NCI-H1694 (cell line): ENCODE data around the gene TERT.
"Not testable (repeated sequence)": the region's sequence is repeated elsewhere in the genome, so short reads cannot be mapped to it uniquely, and the experiment has no call there.

Experiments used
- DNase-seq: peaks from one replicate; lab custom pipeline; 2025; lab: John Stamatoyannopoulos, UW

Gene TERT

DNA sequence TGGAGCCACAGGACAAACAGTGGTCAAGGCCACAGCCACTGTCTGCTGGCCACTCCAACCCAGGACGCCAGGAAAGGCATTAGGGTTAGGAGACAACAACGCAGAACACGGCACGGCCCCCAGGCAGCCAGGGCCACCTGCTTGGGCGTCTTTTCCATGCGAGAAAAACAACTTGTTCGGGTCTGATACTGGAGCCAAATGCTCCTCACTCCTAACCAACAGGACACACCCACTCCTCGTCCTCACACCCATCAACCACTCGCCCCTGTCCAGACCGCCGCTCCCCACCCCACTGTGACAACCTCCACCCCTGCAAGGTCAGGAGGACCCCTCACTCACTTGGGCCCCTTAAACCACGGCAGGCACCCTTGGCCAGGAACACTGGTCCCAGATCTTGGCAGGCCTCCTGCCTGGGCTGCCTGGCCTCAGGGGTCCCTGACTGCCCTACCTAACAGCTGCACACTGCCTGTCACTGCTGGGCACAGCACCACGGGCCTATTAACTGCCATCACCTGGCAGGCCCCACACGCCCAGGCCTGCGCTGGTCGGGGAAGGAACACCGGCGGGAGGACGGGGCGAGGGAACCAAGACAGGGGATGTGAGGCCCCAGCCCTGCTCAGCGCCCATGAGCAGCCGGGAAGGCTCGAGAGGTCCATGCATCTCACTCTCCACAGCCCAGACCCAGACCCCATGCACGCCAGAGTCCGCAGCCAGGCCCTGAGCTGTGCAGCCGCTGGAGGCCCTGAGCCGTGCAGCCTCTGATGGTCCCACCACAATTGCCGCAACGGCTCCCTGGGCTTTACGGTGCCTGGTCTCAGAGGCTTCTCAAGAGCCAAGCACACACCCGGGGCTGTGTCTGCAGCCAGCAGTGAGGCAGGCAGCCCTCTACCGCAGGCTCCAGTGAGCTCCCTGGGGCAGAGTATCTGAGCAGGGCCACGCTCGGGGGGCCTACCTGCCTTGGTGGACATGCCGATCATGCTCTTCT lies 36.3 kb upstream of the TERT start:
- no peak for DNase-seq

DNA sequence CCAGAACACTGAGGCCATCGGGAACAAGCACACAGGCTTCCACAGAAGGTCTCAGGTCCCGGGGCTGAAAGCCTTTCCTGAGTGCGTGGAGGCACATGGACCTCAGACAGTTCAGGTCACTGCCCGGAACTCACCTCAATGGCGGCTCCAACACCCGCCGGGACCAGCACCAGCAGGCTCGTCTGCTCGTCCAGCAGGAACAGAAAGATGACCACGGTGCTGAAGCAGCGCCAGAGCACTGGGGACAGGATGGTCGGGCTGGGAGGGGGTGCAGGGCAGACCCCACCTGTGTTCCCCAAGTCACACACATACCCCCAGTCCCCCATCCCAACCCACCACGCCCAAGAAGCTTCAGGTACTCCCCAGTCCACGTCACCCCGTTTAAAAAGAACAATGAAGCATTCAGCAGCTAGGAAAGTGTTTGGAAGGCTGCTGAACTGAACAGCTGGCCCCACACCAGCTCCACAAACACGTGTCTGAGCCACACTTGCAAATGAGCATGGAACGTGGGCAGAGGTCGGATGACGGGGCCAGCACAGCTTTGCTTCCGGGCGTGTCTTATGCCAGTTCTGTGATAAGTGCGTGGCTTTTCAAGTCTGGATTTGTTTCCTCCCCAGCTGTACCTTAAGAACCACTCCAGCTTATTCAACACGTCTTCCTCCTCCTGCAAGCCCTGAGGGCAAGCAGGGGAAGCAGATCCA lies 35.4 kb upstream of the TERT start:
- DNase-seq, result no peak

DNA sequence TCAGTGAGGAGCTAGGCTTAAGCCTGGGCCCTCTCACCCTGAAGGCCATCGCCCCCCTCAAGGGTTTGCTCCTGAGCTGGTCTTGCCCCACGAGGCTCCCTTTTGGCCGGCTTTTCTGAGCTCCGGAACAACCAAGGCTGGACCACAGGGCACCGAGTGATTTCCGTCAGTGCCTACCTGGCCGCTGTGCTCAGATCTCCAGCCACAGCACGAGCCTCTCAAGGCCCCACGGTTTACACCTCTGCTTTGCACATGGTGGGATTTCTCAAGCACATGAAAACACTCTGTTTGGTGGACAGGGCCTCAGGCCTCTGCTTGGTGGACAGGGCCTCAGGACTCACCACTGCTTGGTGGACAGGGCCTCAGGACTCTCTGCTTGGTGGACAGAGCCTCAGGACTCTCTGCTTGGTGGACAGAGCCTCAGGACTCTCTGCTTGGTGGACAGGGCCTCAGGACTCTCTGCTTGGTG lies 34.3 kb upstream of the TERT start:
- no peak for DNase-seq

DNA sequence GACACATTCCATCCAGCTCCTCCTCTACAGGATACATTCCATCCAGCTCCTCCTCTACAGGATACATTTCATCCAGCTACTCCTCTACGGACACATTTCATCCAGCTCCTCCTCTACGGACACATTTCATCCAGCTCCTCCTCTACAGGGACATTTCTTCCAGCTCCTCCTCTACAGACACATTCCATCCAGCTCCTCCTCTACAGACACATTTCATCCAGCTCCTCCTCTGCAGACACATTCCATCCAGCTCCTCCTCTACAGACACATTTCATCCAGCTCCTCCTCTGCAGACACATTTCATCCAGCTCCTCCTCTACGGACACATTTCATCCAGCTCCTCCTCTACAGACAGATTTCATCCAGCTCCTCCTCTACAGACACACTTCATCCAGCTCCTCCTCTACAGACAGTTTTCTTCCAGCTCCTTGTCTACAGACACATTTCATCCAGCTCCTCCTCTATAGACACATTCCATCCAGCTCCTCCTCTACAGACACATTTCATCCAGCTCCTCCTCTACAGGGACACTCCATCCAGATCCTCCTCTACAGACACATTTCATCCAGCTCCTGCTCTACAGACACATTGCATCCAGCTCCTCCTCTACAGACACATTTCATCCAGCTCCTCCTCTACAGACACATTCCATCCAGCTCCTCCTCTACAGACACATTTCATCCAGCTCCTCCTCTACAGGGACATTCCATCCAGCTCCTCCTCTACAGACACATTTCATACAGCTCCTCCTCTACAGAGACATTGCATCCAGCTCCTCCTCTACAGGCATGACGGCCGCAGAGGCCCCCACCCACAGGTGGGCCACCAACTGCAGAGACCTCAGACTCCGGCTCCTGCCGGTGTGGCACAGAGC lies 33.6 kb upstream of the TERT start:
- DNase-seq, result not testable (repeated sequence)

DNA sequence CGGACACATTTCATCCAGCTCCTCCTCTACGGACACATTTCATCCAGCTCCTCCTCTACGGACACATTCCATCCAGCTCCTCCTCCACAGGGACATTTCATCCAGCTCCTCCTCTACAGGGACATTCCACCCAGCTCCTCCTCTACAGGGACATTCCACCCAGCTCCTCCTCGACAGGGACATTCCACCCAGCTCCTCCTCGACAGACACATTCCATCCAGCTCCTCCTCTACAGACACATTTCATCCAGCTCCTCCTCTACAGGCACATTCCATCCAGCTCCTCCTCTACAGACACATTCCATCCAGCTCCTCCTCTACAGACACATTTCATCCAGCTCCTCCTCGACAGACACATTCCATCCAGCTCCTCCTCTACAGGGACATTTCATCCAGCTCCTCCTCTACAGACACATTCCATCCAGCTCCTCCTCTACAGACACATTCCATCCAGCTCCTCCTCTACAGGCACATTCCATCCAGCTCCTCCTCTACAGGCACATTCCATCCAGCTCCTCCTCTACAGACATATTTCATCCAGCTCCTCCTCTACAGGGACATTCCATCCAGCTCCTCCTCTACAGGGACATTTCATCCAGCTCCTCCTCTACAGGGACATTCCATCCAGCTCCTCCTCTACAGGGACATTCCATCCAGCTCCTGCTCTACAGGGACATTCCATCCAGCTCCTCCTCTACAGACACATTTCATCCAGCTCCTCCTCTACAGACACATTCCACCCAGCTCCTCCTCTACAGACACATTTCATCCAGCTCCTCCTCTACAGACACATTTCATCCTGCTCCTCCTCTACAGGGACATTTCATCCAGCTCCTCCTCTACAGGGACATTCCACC lies 32.3 kb upstream of the TERT start:
- not testable (repeated sequence) for DNase-seq

DNA sequence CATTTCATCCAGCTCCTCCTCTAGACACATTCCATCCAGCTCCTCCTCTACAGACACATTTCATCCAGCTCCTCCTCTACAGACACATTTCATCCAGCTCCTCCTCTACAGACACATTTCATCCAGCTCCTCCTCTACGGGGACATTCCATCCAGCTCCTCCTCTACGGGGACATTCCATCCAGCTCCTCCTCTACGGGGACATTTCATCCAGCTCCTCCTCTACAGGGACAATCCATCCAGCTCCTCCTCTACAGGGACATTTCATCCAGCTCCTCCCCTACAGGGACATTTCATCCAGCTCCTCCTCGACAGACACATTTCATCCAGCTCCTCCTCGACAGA lies 31.6 kb upstream of the TERT start:
- DNase-seq, result not testable (repeated sequence)

DNA sequence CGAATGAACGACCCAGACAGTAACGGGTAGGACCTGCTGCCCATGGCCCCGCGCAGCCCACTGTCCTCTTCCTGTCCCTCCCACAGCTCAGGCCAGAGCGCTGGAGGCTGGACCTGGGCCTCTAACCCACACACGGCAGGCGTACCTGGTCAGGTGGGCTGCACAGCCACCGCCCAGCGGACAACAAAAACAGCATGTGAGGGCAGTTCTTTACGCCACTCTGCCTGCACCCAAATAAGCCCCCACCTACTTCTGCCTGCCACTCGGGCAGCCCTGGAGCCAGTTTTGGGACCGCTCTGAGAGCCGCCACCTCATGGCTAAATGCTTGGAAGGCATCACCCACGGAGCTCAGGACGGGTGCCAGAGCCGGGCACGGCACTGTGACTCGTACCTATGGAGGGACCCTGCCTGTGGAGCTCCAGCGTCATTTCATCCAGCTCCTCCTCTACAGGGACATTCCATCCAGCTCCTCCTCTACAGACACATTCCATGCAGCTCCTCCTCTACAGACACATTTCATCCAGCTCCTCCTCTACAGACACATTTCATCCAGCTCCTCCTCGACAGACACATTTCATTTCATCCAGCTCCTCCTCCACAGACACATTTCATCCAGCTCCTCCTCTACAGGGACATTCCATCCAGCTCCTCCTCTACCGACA lies 31.1 kb upstream of the TERT start:
- no peak for DNase-seq

DNA sequence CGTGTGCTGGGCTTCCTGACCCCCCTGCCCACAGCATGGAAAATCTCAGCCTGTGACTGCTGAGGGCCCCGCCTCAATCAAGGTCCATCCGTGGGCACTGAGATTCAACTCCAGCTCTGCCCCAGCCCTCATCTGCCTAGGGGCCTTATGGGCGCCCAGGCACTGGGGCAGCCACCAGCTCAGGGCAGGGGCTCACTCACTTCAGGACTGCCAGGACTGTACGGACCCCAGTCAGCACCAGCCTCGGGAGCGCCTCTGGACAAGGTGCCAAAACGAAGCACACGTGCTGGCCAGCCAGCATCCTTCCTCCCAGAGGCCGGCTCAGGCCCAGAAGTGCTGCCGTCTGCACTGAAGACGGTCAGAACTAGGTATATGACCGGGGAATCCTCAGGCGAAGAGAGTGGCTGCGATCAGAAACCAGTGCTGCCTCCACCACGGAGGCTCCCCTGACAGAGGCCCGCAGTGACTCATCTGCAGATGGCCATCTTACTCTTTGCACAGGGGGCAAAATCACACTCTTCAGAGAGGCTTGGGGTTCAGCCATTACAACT lies 30.4 kb upstream of the TERT start:
- no peak for DNase-seq

DNA sequence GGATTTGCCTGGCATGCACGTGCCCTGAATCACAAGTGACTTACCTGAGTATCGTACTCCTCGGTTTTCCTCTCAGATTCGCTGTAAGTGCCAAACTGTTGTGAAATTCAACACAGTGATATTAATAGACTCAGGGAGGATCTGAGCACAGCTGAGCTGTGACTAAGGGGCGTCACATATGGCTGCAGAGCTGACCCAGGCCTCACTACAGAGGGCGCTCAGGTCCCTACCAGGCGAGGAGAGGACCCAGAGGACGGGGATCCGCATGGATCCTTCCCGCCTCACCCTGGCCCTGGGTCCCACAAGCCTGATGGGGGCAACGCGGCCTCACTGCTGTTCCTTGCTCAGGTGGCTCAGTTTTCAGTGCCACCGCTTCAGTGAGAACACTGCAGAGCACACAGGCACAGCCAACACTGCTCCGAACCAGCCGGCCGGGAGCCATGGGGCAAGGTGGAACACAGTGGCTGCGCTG lies 29.9 kb upstream of the TERT start:
- DNase-seq, result peak; percentile 6

DNA sequence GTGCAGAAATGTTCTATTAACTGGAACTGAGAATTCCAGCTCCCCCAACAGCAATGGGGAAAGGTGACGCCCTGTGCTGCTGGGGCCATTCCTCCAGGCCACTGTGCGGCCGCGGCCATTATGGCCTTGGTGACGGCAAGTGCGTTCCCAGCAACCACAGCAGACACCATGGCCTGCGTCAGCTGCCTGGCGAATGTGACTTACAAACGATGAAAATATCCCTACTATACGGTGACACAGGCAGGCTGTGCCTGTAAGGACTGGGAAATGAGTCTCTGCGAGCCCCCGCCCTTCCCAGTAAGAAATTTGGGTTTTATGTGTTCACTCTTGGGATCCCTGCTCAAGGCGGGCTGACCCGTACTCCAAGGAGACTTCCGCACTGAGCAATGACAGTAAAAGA lies 29.4 kb upstream of the TERT start:
- no peak for DNase-seq

DNA sequence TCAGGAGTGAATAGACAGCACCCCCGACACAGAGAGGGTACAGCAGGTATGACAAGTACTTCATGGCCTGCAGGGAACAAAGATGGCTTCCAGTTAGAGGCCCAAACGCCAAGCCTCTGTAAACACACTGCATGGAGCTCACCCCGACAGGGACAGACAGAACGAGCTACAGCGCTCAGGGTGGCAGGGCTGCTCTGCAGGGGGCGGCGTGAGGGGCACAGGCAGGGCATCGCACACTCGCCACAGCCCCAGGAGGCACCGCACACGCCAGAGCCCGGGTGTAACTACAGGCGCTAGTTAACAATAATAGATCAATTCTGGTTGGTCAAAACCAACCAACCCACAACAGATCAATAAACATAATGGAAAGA lies 28.9 kb upstream of the TERT start:
- no peak for DNase-seq

DNA sequence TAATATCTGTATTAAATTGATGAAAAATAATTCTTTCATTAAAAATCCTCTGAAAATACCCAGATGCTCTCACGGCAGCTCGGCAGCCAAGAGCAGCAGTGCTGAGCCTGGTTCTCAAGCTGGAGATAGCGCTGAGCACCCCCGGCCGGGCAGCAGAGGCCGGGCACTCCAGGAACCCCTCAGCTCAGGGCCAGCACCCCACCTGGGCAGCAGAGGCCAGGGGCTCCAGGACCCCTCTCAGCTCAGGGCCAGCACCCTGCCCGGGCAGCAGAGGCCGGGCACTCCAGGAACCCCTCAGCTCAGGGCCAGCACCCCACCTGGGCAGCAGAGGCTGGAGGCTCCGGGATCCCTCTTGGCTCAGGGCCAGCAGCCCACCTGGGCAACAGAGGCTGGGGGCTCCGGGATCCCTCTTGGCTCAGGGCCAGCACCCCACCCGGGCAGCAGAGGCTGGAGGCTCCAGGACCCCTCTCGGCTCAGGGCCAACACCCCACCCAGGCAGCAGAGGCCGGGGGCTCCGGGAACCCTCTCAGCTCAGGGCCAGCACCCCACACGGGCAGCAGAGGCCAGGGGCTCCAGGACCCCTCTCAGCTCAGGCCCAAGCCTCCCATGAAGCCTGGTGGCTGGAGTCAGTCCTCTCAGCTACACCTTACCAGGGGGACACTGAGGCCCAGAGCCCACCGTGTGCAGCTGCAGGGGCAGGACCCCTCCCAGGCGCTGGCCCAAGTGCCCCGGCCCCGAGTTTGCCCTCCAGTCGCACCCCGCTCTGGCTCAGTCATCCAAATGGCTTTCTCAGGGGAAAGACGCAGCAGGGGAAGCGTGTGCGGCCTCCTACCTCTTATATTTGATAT lies 28.3 kb upstream of the TERT start:
- DNase-seq, result no peak

DNA sequence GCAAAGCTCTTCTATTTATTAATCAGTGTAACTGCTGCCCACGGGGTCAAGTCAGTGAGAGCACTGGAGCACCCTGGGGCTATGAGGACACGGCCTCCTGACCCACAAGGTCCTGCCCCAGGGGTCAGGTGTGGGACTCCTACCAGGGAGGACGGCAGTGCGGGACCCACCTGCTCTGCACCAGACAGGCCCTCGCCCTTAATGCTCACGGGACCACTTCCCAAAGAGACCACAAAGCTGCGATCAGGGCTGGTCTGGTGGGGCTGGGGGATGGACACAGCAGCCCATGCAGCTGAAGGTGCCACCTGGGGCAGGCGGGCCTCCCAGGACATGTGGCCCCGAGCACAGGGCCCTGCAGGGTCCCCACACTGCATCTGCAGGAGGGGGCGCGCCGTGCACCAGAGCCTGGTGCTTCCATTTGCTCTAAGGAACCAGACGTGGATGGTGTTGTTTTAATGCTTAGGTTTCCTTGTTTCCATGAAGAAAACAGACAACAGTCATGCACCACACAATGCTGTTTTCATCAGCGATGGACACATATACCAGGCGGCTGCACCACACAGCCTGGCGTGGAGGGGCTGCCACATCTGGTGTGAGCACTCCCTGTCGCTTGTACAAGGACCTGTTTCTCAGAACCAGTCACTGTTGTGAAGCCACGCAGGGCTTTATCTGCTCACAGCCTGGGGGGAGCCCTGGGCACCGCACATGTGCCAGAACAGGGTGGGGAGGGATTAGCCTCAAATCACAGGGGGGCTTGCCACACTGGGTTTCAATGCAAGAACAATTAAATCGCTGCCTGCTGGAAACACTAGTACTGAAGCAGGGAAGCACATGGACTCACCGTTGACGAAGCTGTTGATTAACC lies 27.4 kb upstream of the TERT start:
- no peak for DNase-seq

DNA sequence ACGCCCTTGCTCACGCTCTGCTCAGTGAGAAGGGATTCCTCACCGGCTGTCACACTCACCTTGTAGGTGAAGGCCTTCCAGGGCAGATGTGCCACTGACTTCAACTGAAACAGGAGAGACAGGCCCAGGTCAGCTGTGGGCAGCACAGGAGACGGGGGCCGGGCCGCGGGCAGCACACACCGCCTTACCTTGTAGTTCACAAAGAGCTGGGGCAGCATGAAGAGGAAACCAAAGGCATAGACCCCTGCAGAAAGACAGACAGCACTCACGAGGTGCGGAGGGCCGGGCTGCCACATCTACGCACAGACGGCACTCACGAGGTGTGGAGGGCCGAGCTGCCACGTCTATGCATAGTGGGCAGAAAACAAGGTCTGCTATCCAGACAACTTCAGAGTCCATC lies 26.7 kb upstream of the TERT start:
- no peak for DNase-seq

DNA sequence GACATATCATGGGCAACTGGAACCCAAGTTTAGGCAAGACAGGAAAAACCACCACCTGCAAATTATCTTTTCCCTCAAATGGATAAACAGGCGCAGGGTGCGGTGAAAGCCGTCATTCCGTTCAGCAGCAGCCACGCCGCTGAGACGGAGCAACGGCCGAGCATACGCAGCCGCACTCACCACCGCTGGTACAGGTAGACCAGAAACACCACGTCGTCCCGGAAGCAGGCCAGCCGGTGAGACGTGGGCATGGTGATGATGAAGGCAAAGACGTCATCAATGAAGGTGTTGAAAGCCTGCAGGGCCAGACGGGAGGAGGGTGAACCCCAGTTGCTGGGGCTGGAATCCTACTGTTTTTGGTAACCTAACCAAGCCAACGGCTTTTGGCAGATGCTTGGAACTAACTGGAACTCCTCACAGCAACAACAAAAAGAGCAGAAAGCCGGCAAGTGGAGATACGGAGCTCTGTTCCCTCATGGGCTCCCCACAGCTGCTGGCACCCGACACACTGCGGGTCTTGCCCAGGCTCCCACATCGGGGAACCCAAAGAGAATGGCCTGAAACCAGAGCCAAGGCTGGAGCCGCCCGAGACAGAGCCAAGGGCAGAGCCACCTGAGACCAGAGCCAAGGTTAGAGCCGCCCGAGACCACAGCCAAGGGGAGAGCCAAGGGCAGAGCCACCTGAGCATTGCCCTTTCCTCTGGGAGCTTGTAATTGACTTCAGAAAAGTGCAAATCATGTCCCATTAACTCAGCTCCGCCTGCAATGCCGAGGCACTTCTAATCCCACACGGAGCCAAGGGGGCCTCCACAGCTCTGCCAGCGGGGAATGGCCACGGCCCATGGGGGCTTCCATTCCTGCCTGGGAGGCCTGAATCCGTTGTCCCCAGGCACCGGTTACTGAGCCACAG lies 25.8 kb upstream of the TERT start:
- no peak for DNase-seq

DNA sequence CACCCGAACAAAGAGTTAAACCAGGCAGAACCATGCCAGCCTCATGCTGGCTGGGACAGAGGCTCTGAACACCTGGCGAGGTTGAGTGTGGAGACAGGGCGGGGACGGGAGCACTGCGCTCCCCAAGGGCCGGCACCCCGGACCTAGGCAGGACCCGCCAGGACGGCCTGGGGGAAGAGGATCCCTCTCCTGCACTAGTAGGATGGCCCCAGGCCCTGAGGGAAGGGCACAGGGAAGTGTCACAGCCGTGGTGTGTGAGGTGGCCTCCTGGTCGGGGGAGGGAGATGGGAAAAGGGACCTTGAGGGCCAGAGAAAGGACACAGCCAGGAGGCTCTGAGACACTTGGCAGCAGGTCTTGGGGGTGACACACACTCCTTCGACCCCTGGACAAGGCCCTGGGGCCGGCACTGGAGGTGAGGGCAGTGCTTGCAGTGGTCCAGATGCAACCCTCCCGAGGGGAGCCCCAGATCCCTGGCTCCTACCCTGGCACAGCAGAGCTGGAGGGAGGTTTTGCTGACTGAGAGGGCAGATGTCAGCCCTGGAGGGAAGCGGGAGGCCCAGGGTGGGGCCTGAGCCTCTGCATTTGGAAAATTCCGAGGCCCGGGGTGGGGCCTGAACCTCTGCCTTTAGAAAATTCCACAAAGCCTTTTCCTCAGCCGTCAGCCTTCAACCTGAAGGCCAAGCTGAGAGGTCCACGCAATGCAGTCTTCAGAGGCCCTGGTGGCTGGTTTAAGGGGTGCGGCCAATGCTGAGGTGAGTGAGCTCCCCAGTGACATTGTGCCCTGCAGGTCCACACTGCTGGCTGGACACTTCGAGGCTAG lies 24.8 kb upstream of the TERT start:
- DNase-seq, result no peak
